ENCODE results near the gene SCD.
"Not testable (repeated sequence)": the region's sequence is repeated elsewhere in the genome, so short reads cannot be mapped to it uniquely, and the experiment has no call there.

Gene SCD

DNA sequence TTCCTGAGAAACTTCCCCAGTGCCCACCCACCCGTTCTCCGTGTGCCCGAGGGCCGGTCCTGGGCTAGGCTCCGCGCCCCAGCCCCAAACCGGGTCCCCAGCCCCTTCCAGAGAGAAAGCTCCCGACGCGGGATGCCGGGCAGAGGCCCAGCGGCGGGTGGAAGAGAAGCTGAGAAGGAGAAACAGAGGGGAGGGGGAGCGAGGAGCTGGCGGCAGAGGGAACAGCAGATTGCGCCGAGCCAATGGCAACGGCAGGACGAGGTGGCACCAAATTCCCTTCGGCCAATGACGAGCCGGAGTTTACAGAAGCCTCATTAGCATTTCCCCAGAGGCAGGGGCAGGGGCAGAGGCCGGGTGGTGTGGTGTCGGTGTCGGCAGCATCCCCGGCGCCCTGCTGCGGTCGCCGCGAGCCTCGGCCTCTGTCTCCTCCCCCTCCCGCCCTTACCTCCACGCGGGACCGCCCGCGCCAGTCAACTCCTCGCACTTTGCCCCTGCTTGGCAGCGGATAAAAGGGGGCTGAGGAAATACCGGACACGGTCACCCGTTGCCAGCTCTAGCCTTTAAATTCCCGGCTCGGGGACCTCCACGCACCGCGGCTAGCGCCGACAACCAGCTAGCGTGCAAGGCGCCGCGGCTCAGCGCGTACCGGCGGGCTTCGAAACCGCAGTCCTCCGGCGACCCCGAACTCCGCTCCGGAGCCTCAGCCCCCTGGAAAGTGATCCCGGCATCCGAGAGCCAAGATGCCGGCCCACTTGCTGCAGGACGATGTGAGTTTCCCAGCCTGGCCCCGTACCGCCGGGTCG lies at the start of gene SCD:
Gene SCD (plus strand): TSS at position 469 of the 803 bp plus-strand sequence. CDS start 272 bp downstream, at position 741.
- Histone ChIP-seq H3K36me3 (ENCODE audit: control insufficient read depth, insufficient read depth, low read length) (peaks cover 17% of the 10 kb centered on the region), H3K4me3 (replicated peaks; ENCODE audit: low read depth, low read length) (peak within 1 kb of the TSS; percentile 89), H3K27me3 (replicated peaks; ENCODE audit: control insufficient read depth, insufficient read depth, low read length) (no peaks in the 10 kb centered on the region)
- TF ChIP-seq, protein P1, sequence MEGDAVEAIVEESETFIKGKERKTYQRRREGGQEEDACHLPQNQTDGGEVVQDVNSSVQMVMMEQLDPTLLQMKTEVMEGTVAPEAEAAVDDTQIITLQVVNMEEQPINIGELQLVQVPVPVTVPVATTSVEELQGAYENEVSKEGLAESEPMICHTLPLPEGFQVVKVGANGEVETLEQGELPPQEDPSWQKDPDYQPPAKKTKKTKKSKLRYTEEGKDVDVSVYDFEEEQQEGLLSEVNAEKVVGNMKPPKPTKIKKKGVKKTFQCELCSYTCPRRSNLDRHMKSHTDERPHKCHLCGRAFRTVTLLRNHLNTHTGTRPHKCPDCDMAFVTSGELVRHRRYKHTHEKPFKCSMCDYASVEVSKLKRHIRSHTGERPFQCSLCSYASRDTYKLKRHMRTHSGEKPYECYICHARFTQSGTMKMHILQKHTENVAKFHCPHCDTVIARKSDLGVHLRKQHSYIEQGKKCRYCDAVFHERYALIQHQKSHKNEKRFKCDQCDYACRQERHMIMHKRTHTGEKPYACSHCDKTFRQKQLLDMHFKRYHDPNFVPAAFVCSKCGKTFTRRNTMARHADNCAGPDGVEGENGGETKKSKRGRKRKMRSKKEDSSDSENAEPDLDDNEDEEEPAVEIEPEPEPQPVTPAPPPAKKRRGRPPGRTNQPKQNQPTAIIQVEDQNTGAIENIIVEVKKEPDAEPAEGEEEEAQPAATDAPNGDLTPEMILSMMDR (IDR thresholded peaks at IDR 0.05; ENCODE audit: insufficient read depth, low read length, poor library complexity, severe bottlenecking): peak; percentile 1
- peak; percentile 89 for DNase-seq (ENCODE audit: extremely low read depth, insufficient read length)

DNA sequence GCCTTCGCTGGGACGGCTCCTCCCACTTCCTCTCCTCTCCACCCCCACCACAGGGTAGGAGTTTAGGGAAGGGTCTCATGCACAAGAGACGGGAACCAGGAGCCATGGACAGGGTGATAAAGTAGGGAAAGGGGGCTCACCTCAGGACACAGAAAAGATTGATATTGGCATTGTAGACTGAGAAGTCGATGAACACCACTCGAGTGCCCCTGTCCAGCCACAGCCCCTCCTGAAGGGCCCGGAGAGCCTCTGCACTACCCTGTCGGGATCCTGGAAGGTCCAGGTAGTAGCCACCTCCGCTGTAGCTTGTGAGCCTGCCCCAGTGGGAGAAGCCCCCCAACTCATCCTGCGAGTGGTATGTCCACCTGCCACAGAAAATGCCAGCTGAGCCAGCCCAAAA lies 49.8 kb upstream of the SCD start:
- TF ChIP-seq, protein P1 (IDR thresholded peaks at IDR 0.05; ENCODE audit: insufficient read depth, low read length, poor library complexity, severe bottlenecking): no peak
- Histone ChIP-seq H3K4me3 (replicated peaks; ENCODE audit: low read depth, low read length) (no peak overlapping the region), H3K27me3 (replicated peaks; ENCODE audit: control insufficient read depth, insufficient read depth, low read length) (no peaks in the 10 kb centered on the region; the same call in 1 of the 2 replicates), H3K36me3 (ENCODE audit: control insufficient read depth, insufficient read depth, low read length) (no peaks in the 10 kb centered on the region)
- DNase-seq (ENCODE audit: extremely low read depth, insufficient read length): no peak

DNA sequence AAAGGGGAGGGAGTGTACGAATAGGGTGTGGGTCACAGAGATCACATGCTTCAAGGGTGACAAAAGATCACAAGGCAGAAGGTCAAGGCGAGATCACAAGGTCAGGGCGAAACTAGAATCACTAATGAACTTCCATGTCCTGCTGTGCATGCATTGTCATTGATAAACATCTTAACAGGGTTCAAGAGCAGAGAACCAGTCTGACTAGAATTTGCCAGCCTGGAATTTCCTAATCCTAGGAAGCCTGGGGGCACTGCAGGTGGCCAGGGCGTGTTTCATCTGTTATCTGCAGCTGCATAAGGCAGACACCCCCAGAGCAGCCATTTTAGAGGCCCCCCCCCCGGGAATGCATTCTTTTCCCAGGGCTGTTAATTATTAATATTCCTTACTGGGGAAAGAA lies 45.9 kb upstream of the SCD start:
- H3K4me3 ChIP-seq (replicated peaks; ENCODE audit: low read depth, low read length); DNase-seq (ENCODE audit: extremely low read depth, insufficient read length); H3K27me3 ChIP-seq (replicated peaks; ENCODE audit: control insufficient read depth, insufficient read depth, low read length); H3K36me3 ChIP-seq (ENCODE audit: control insufficient read depth, insufficient read depth, low read length): not testable (repeated sequence)

DNA sequence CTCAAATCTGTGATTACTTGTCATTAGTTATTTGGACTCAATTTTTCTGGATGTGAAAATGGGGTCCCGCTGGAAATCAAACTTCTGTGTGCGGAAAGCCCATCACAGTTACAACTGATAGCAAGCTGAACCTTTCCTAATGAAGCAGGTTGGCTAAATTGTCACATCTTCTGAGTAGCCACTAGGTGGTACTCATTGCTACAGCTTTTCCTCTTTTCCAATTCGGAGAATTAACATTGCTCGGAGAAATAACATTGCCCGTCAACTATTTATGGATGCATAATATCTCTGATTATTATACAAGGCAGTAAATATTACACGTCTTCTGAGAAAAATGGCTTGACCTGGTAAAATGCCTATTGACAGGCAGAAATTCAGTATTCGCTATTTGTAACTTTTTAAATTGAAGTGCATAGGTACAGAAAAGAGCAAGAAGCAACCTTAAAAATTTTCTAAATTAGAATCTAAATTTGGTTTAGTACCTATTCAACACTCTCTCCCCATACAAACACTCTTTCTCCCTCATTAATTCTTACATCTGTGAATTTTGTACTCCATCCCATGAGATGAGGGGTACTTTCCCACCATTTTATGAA lies 43.2 kb upstream of the SCD start:
- no peak for DNase-seq (ENCODE audit: extremely low read depth, insufficient read length)
- TF ChIP-seq, protein P1 (IDR thresholded peaks at IDR 0.05; ENCODE audit: insufficient read depth, low read length, poor library complexity, severe bottlenecking): peak; percentile 68
- no peaks in the 10 kb centered on the region for H3K36me3 ChIP-seq (ENCODE audit: control insufficient read depth, insufficient read depth, low read length)

DNA sequence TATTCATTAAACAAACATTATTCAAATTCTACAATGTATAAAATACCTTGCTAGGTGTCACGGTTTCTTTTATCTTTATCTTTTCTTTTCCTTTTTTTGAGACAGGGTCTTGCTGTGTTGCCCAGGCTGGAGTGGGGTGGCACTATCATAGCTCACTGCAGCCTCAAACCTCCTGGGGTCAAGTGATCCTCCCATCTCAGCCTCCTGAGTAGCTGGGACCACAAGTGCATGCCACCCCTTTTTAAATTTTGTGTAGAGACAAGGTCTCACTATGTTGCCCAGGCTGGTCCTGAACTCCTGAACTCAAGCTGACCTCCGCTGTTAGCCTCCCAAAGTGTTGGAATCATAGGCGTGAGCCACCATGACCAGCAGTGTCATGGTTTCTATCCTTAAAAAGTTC lies 42.6 kb upstream of the SCD start:
- Histone ChIP-seq H3K36me3 (ENCODE audit: control insufficient read depth, insufficient read depth, low read length) (no peaks in the 10 kb centered on the region), H3K27me3 (replicated peaks; ENCODE audit: control insufficient read depth, insufficient read depth, low read length) (peaks cover 2% of the 10 kb centered on the region), H3K4me3 (replicated peaks; ENCODE audit: low read depth, low read length) (no peak overlapping the region)
- TF ChIP-seq, protein P1 (IDR thresholded peaks at IDR 0.05; ENCODE audit: insufficient read depth, low read length, poor library complexity, severe bottlenecking): no peak
- DNase-seq (ENCODE audit: extremely low read depth, insufficient read length): no peak

More for the DNA sequence above, 43.2 kb upstream of the SCD start:
- Histone ChIP-seq H3K27me3 (replicated peaks; ENCODE audit: control insufficient read depth, insufficient read depth, low read length) (peaks cover 2% of the 10 kb centered on the region), H3K4me3 (replicated peaks; ENCODE audit: low read depth, low read length) (no peak overlapping the region)

DNA sequence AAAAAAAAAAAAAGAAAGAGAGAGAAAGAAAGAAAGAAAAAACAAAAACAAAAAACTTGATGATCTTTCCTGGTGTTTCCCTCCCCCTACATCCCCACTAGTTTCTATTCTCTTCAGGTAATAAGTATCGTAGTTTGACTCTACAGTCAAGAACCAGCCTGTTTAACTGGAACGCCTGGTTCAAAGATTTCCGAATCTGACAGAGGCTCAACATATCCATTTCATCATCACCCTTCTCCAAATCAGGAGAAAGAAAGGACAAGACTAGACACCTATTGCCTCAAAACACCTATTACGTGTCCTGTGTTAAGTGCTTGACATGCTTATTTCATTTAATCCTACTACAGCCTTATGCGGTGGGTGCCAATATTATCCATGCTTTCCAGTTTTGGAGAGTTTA lies 40.2 kb upstream of the SCD start:
- Histone ChIP-seq H3K4me3 (replicated peaks; ENCODE audit: low read depth, low read length) (no peak overlapping the region), H3K27me3 (replicated peaks; ENCODE audit: control insufficient read depth, insufficient read depth, low read length) (peaks cover 2% of the 10 kb centered on the region), H3K36me3 (ENCODE audit: control insufficient read depth, insufficient read depth, low read length) (no peaks in the 10 kb centered on the region)
- TF ChIP-seq, protein P1 (IDR thresholded peaks at IDR 0.05; ENCODE audit: insufficient read depth, low read length, poor library complexity, severe bottlenecking): no peak
- no peak for DNase-seq (ENCODE audit: extremely low read depth, insufficient read length)

All from GM06990 (cell line).